ENCODE measurements around the gene KCNIP3. TPM values are rescaled to one million over a fixed set of nuclear protein-coding genes. Genes with fewer than 3 reads are reported as not detected.

KCNIP3 gene
- total RNA-seq, 2 donors from 2014 or later, result 12.5 to 22.1 TPM

DNA sequence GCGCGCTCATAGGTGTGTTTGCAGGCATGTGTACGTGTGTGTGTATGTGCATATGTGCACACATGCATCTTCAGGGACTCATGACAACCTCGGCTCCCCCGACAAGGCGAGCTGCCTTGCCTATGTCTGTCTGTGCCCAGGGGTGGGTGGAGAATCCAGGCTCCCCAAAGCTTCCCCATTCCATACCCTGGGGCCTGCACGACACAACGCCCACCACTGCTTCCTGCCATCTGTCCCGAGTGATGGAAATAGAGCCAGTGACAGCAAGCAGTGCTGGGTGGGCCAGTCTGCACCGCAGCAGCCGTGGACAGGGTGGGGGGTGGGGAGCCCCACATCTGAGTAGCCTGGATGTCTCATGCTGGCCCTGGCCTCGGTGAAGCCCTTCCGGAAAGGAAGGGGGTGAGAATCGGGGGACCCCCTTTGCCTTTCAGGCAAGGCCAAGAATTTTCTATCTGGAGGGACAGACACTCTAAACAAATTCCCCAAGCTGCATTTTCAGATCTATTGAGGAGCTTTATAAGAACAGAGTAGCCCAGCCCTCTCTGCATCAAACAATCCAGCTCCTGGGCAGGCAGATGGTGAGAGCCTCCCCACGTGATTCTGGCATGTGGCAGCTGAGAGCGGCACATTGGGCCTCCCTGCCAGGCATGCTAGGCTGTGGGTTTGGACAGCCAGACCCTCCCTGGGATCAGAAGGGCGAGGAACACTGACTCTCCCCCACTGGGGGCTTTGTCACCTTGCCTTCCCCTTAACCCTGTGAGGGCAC, 4.9 kb downstream of the KCNIP3 start:
- H3K9me3 ChIP-seq, result no peaks in the 10 kb centered on the region
- H3K36me3 ChIP-seq, result no peaks in the 10 kb centered on the region
- H3K27ac ChIP-seq, result no peak overlapping the region
- H3K27me3 ChIP-seq (replicated peaks; ENCODE audit: insufficient read depth), result no peaks in the 10 kb centered on the region
- TF ChIP-seq, protein P1, sequence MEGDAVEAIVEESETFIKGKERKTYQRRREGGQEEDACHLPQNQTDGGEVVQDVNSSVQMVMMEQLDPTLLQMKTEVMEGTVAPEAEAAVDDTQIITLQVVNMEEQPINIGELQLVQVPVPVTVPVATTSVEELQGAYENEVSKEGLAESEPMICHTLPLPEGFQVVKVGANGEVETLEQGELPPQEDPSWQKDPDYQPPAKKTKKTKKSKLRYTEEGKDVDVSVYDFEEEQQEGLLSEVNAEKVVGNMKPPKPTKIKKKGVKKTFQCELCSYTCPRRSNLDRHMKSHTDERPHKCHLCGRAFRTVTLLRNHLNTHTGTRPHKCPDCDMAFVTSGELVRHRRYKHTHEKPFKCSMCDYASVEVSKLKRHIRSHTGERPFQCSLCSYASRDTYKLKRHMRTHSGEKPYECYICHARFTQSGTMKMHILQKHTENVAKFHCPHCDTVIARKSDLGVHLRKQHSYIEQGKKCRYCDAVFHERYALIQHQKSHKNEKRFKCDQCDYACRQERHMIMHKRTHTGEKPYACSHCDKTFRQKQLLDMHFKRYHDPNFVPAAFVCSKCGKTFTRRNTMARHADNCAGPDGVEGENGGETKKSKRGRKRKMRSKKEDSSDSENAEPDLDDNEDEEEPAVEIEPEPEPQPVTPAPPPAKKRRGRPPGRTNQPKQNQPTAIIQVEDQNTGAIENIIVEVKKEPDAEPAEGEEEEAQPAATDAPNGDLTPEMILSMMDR (IDR thresholded peaks at IDR 0.05), result no peak
- ATAC-seq (ENCODE audit: insufficient number of reproducible peaks, low FRiP score, low read depth) (no peak), DNase-seq (ENCODE audit: low spot score) (no peak)
- H3K4me1 ChIP-seq (ENCODE audit: control insufficient read depth in 1 of 2, low read depth in 2 of 2), result peaks cover 0 to 18% of the 10 kb centered on the region in 2 donors
- H3K4me3 ChIP-seq, result no peak overlapping the region

DNA sequence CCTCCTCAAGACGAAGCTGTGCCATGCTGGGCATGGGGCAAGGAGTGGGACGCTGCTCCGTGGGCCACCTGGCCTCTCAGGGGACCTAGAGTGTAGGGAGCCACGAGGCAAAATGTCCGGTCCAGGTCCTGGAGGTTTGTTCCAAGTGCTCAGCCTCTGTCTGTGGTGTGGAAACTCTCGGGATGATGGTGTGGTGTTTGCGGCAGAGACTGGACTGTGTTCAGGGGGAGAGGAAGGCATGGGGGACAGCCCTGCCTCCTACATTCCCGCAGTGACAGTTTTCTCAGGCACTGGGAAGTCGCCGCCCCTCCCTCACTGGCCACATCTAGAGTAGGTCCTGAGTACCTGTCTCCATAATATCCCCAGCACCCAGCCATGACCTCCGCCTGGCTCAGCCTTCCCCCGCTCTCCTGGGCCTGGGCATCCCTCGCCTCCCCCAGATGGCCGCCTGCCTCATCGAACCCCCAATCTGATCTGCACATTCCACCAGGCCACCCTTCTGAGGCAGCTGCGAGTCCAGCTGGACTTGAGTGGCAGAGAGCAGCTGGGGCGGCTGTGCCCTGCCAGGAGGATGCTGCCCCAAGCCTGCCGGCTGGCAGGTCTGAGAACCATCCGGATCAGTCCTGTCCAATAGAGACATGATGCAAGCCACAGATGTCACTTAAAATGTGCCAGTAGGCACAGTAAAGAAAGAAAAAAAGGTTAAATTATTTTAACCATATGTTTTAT, 6.2 kb downstream of the KCNIP3 start:
- no peaks in the 10 kb centered on the region for H3K36me3 ChIP-seq
- no peak overlapping the region for H3K27ac ChIP-seq
- no peak overlapping the region for H3K4me3 ChIP-seq
- no peaks in the 10 kb centered on the region for H3K27me3 ChIP-seq (replicated peaks; ENCODE audit: insufficient read depth)
- TF ChIP-seq, protein P1 (IDR thresholded peaks at IDR 0.05), result no peak
- peaks cover 0 to 18% of the 10 kb centered on the region in 2 donors for H3K4me1 ChIP-seq (ENCODE audit: control insufficient read depth in 1 of 2, low read depth in 2 of 2)
- DNase-seq (ENCODE audit: low spot score) (no peak), ATAC-seq (ENCODE audit: insufficient number of reproducible peaks, low FRiP score, low read depth) (no peak)
- no peaks in the 10 kb centered on the region for H3K9me3 ChIP-seq

DNA sequence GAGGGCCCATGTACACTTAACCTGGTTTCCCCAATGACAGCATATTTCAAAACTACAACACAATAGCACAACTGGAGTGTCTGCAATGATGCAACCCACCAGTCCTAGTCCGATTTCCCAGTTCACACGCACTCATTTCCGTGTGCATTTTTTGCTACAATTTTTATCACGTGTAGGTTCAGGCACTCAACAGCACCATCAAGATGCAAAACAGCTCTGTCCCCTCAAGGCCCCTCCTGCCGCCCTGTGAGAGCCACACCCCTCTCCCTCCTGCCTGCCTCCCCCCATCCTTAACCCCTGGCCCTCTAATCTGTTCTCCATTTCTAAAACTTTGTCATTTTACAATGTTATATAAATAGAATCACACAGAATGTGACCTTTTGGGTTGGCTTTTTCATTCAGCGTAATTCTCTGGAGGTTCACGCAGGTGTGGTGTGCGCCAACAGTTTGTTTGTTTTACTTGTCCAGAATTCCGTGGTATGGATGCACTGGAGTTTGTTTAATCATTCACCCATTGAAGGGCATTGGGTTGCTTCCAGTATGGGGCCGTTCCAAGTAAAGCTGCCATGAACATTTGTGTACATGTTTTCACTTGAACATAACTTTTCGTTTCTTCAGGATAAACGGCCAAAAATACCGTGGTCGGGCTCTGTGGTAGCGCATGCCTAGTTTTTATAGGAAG, 8.4 kb downstream of the KCNIP3 start:
- Histone ChIP-seq H3K36me3 (no peaks in the 10 kb centered on the region), H3K4me3 (peak overlapping the region; percentile 59), H3K9me3 (no peaks in the 10 kb centered on the region), H3K27ac (peak overlapping the region in 1 of 2 donors; percentile 35), H3K27me3 (replicated peaks; ENCODE audit: insufficient read depth) (no peaks in the 10 kb centered on the region), H3K4me1 (ENCODE audit: control insufficient read depth in 1 of 2, low read depth in 2 of 2) (peaks cover 0 to 18% of the 10 kb centered on the region in 2 donors)
- TF ChIP-seq, protein P1 (IDR thresholded peaks at IDR 0.05), result no peak
- ATAC-seq (ENCODE audit: insufficient number of reproducible peaks, low FRiP score, low read depth) (no peak), DNase-seq (ENCODE audit: low spot score) (no peak)

DNA sequence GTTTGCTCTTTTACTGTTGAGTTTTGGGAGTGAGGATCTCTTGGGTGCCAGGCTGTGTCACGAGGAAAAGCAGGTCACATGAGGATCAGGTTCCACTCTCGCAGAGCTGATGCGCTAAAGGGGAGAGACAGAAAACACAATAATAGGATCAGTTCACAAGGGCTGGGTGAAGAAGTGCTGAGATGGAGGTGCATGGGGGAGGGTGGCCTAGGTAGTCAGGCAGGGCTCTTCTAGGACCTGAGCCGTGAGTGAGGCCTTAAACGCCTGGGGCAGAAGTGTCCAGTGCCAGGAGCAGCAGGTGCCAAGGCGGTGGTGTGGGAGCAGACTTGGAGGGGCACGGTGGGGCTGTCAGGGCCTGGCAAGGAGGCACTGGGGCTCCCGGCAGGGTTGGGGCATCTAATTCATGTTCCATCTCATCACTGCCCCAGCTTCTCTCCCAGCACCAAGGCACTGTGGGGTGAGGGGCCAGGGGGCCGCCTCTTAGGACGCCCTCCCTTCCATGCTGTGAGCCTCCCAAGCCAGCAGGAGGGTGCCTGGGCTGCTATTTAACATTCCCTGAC, 9.3 kb downstream of the KCNIP3 start:
- TF ChIP-seq, protein P1 (IDR thresholded peaks at IDR 0.05), result no peak
- no peaks in the 10 kb centered on the region for H3K27me3 ChIP-seq (replicated peaks; ENCODE audit: insufficient read depth)
- H3K4me3 ChIP-seq, result peak overlapping the region; percentile 59
- H3K36me3 ChIP-seq, result no peaks in the 10 kb centered on the region
- no peak for ATAC-seq (ENCODE audit: insufficient number of reproducible peaks, low FRiP score, low read depth)
- peak overlapping the region in 1 of 2 donors; percentile 35 for H3K27ac ChIP-seq
- H3K9me3 ChIP-seq, result no peaks in the 10 kb centered on the region
- no peak for DNase-seq (ENCODE audit: low spot score)
- H3K4me1 ChIP-seq (ENCODE audit: control insufficient read depth in 1 of 2, low read depth in 2 of 2), result peaks cover 0 to 18% of the 10 kb centered on the region in 2 donors

DNA sequence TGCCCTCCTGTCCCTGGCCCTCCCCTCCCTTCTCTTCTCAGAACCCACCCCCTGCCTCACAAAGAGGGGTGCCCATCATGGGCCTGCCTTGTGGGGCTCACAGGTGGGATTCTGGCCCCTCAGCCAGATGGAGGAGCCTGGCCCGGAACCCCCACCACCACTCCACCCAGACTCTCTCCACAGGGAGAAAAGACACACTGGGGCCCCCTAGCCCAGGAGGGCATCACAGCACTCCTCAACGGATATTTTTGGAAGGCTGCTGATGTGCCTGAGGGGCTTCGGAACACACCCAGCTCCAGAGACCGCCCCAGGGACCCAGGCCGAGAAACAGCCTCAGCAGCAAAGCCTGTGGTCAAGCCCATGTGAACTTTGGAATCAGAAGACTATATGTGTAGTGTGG, 9.9 kb downstream of the KCNIP3 start:
- Histone ChIP-seq H3K27me3 (replicated peaks; ENCODE audit: insufficient read depth) (no peaks in the 10 kb centered on the region), H3K4me3 (no peak overlapping the region), H3K27ac (no peak overlapping the region), H3K36me3 (no peaks in the 10 kb centered on the region), H3K9me3 (no peaks in the 10 kb centered on the region), H3K4me1 (ENCODE audit: control insufficient read depth in 1 of 2, low read depth in 2 of 2) (peaks cover 0 to 18% of the 10 kb centered on the region in 2 donors)
- DNase-seq (ENCODE audit: low spot score), result no peak
- TF ChIP-seq, protein P1 (IDR thresholded peaks at IDR 0.05), result no peak
- no peak for ATAC-seq (ENCODE audit: insufficient number of reproducible peaks, low FRiP score, low read depth)

All from thoracic aorta (tissue), 2 donors.